Right lobe of liver (tissue), 6 donors: Measurements from ENCODE around the gene RAPGEFL1. TPM values are rescaled to one million over a fixed set of nuclear protein-coding genes. Genes with fewer than 3 reads are reported as not detected.

ENCODE experiments used
- ATAC-seq, 4 donors: fragments of 200-7000 bp; cut with Tn5 transposase; one replicate each; pipeline ENCODE4 v1.9.1; 2020; ENCODE audit warnings: mild to moderate bottlenecking in 4 of 4, moderate library complexity in 4 of 4
- DNase-seq, 3 donors: peaks; one replicate each; pipeline ENCODE4 v3.0.0-alpha.2; 2020
- H3K27ac ChIP-seq, 3 donors: fragments of 200-600 bp; one replicate each; pipeline ENCODE4 v1.8.0; 2022
- H3K27me3 ChIP-seq, 2 donors: fragments of 200-600 bp; one replicate each; pipeline ENCODE4 v1.8.0; 2022
- H3K36me3 ChIP-seq, 4 donors: fragments of 200-600 bp; sonication (generic) in 1 of 4; one replicate each; pipeline versions ENCODE4 v1.5.1 to v1.8.0; 2017 to 2022; ENCODE audit warnings: control low read depth in 1 of 4
- H3K4me1 ChIP-seq, 4 donors: fragments of 200-600 bp; sonication (generic) in 1 of 4; one replicate each; pipeline versions ENCODE4 v1.5.1 to v1.8.0; 2017 to 2022; ENCODE audit warnings: control low read depth in 1 of 4
- H3K4me3 ChIP-seq, 3 donors: fragments of 200-600 bp; one replicate each; pipeline ENCODE4 v1.8.0; 2022
- H3K9me3 ChIP-seq, 4 donors: fragments of 200-600 bp; sonication (generic) in 1 of 4; one replicate each; pipeline versions ENCODE4 v1.5.1 to v1.8.0; 2017 to 2022; ENCODE audit warnings: control low read depth in 1 of 4
- CTCF ChIP-seq, 4 donors: fragments of 200-600 bp in 3 of 4; fragments of 450-650 bp in 1 of 4; IDR thresholded peaks; one replicate each; pipeline versions ENCODE4 v1.5.1 to v1.8.0; 2016 to 2022; ENCODE audit warnings: antibody characterized with exemption in 4 of 4, mild to moderate bottlenecking in 2 of 4
- POLR2A ChIP-seq: fragments of 450-650 bp; IDR thresholded peaks from one replicate; pipeline ENCODE4 v1.6.1; 2017; ENCODE audit warnings: antibody characterized with exemption, mild to moderate bottlenecking
- WGBS: methylation state at CpG from one replicate; pipeline ENCODE4 v1.1.6; 2018; ENCODE audit warnings: low coverage, low lambda C conversion rate; ENCODE audit not compliant: insufficient coverage; ENCODE audit errors: missing lambda C conversion rate; 5-methylcytosine and 5-hydroxymethylcytosine counted together
- intact Hi-C, 2 donors: fragments of 100-400 bp; cut with DNase I; formaldehyde crosslinking; loops; one replicate each; pipeline versions ENCODE4 v1.11.2 to v1.14.1; 2022
- total RNA-seq, 6 experiments: library from RNA; depleted of rRNA in 2 of 6; stranded (reverse); fragments of >200 nt in 2 of 6; fragmentation: NEBNext Ultra II Directional in 3 of 6; extraction: Animal tissue kit (Norgen Biotek cat#: 25700) in 3 of 6; gene quantifications; one replicate each; pipeline versions ENCODE4 v1.1.0 to v1.2.4, GENCODE V29; 2016 to 2023
- donor health status: DM: no; HTN: yes; CAD: no.
- donor health status: DM: no; HTN: no; CAD: no.
- donor health status: DM: no; HTN: no; CAD: no.
- donor health status: DM: no; HTN: yes; CAD: no.
- donor health status: DM: no; HTN: yes; CAD: no.

RAPGEFL1 gene
- total RNA-seq, 6 experiments from 2014 or later: 1.4 to 16.5 (median 4.4) TPM

GRCh38 chr17:40157973-40158372, 19.3 kb upstream of the RAPGEFL1 start:
- H3K36me3 ChIP-seq: peaks cover 0 to 44% (median 11%) of the 10 kb centered on the region in 4 donors
- 78% methylated on average over 2 of the region's 2 CpGs for WGBS
- no peaks in the 10 kb centered on the region for H3K27me3 ChIP-seq
- intact Hi-C loops: no loop called here
- no peak overlapping the region for H3K4me3 ChIP-seq
- H3K4me1 ChIP-seq: peaks cover 0 to 15% (median 0%) of the 10 kb centered on the region in 4 donors
- ATAC-seq: peak in 1 of 4 donors; percentile 34
- no peak overlapping the region for H3K27ac ChIP-seq
- TF ChIP-seq POLR2A (no peak), CTCF (IDR thresholded peaks at IDR 0.05) (no peak)
- no peaks in the 10 kb centered on the region for H3K9me3 ChIP-seq
- DNase-seq: no peak

GRCh38 chr17:40158438-40159013, 18.7 kb upstream of the RAPGEFL1 start:
- no peaks in the 10 kb centered on the region for H3K9me3 ChIP-seq
- no peak for ATAC-seq

GRCh38 chr17:40159456-40159855, 17.8 kb upstream of the RAPGEFL1 start:
- Histone ChIP-seq H3K9me3 (no peaks in the 10 kb centered on the region), H3K27ac (no peak overlapping the region), H3K4me3 (no peak overlapping the region), H3K4me1 (peaks cover 0 to 15% (median 0%) of the 10 kb centered on the region in 4 donors), H3K36me3 (peaks cover 0 to 44% (median 20%) of the 10 kb centered on the region in 4 donors), H3K27me3 (no peaks in the 10 kb centered on the region)
- DNase-seq: no peak
- WGBS: 92% methylated on average over 6 of the region's 6 CpGs
- intact Hi-C loops: no loop called here
- ATAC-seq: no peak
- TF ChIP-seq CTCF (IDR thresholded peaks at IDR 0.05): no peak
- TF ChIP-seq POLR2A: no peak

More at GRCh38 chr17:40158438-40159013, 18.7 kb upstream of the RAPGEFL1 start:
- Histone ChIP-seq H3K27me3 (no peaks in the 10 kb centered on the region), H3K4me3 (no peak overlapping the region), H3K27ac (no peak overlapping the region), H3K36me3 (peaks cover 0 to 44% (median 15%) of the 10 kb centered on the region in 4 donors), H3K4me1 (peaks cover 0 to 15% (median 0%) of the 10 kb centered on the region in 4 donors)
- no peak for DNase-seq
- no peak for TF ChIP-seq POLR2A
- intact Hi-C loops: no loop called here
- 63% methylated on average over 2 of the region's 3 CpGs for whole genome bisulfite sequencing

GRCh38 chr17:40167685-40168261, 9.5 kb upstream of the RAPGEFL1 start:
- H3K4me1 ChIP-seq: peaks cover 0 to 5% (median 2%) of the 10 kb centered on the region in 4 donors
- 90% methylated on average over 3 of the region's 3 CpGs for WGBS

More at GRCh38 chr17:40167685-40168261, 9.5 kb upstream of the RAPGEFL1 start:
- ATAC-seq (peak in 3 of 4 donors; percentile 14 to 20 (median 16)), DNase-seq (peak in 1 of 3 donors; percentile 7)
- intact Hi-C loops: loop anchor here in 1 of 2 donors (10.0 kb wide), 1 partner anchor 53 kb away; no protein-coding TSS in a partner anchor
- Histone ChIP-seq H3K36me3 (peaks cover 15 to 91% (median 49%) of the 10 kb centered on the region in 4 donors), H3K9me3 (no peaks in the 10 kb centered on the region), H3K27me3 (no peaks in the 10 kb centered on the region), H3K27ac (peak overlapping the region in 2 of 3 donors; percentile 25 to 33), H3K4me3 (no peak overlapping the region)
- TF ChIP-seq CTCF (IDR thresholded peaks at IDR 0.05): no peak
- TF ChIP-seq POLR2A: no peak
